Measurements from ENCODE around the gene ACSL1.

DNA sequence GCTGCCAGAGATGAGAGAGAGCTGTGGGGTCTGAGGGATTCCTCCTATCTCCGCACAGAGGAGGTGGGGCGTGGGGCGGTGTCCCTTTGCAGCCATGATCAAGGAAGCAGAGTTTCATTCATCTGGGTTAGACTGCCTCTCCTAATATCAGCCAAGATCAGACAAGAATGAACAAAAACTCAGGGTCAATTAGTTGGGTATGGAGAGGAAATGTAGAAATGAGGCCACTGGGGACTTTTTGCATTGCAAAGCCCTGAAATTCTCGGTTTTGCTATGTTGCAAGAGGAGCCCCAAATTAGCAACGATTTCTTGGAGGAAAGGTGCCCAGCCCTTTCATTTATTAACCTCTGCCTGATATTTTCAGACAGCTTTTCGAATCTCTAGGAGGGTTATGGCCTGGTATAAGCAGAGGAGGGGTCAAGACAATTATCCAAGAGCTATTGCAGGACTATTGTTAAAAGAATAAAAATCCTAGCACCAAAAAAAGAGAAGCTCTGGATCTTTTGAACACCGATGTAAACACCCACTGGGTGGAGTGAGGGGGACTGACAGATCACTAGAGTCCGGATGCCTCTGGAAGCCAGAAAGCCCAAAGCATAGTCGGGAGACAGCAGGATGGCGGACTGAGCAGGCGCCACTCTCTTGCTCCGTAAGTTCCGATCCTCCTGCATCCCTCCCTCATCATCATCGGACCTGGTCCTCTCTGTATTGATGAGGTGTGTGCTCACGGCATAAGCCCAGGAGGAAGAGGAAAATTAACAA, 34.4 kb upstream of the ACSL1 start:
- TF ChIP-seq, protein P1, sequence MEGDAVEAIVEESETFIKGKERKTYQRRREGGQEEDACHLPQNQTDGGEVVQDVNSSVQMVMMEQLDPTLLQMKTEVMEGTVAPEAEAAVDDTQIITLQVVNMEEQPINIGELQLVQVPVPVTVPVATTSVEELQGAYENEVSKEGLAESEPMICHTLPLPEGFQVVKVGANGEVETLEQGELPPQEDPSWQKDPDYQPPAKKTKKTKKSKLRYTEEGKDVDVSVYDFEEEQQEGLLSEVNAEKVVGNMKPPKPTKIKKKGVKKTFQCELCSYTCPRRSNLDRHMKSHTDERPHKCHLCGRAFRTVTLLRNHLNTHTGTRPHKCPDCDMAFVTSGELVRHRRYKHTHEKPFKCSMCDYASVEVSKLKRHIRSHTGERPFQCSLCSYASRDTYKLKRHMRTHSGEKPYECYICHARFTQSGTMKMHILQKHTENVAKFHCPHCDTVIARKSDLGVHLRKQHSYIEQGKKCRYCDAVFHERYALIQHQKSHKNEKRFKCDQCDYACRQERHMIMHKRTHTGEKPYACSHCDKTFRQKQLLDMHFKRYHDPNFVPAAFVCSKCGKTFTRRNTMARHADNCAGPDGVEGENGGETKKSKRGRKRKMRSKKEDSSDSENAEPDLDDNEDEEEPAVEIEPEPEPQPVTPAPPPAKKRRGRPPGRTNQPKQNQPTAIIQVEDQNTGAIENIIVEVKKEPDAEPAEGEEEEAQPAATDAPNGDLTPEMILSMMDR (conservative IDR thresholded peaks at IDR 0.05; ENCODE audit: low read length) = no peak
- no peak for TF ChIP-seq EZH2phosphoT487 (IDR thresholded peaks at IDR 0.05; ENCODE audit: borderline replicate concordance, low read depth, low read length)

All from OCI-LY7 (cell line).